Stimulated activated CD4-positive, alpha-beta T cell treated with anti-CD3 and anti-CD28 coated beads, Interleukin-1b, Interleukin-23, amount 100 ng/mL, for 24 hours (primary cell): ENCODE measurements around the gene RAP1GAP.

ENCODE experiments used
- DNase-seq, 4 experiments: peaks; one replicate each; pipeline ENCODE4 v3.0.0-alpha.2; 2020; ENCODE audit warnings: low read depth in 4 of 4, low spot score in 1 of 4

RAP1GAP gene

GRCh38 chr1:21669258-21670058 is at the start of gene RAP1GAP:
TSS of gene RAP1GAP (minus strand) at chr1:21669357. CDS start at chr1:21620032, 49,325 bp downstream.
- no peak for DNase-seq

GRCh38 chr1:21716169-21716568 is 47.0 kb upstream of the RAP1GAP start:
- DNase-seq, result no peak

- DNase-seq, result no peak
Observed at GRCh38 chr1:21707891-21708290, 38.7 kb upstream of the RAP1GAP start.

GRCh38 chr1:21707086-21707840 is 38.1 kb upstream of the RAP1GAP start:
- no peak for DNase-seq

DNA sequence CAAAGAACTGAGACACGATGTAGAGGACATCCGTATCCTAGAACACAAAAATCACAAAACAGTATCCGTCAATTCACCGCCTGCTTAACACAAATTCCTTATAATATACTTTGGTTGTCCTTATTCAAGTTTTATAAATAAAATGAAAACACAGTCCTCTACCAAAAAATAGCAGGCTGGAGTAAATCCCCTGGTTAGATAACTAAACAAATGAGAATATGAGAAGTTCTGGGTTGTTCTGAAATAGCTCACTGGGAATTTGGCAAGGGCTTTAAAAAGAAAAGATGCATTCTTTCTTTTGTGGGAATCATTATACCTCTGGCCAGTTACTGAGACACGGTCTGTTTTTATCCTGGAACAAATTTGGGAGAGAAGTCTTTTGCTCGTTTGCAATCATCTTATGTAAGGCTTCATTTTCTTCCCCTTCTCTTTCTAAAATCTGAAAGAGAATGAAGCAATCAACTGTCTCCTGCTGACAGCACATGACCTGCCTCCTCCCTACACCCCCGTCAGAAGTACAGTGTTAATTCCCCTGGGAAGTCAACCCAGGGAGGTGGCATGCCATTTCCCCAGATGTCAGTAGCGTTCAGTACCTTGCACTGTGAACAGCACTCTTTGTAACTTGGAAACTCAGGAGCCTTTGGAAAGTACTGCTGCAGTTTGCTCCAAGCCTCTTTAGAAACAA is 37.1 kb upstream of the RAP1GAP start:
- DNase-seq, result no peak

DNA sequence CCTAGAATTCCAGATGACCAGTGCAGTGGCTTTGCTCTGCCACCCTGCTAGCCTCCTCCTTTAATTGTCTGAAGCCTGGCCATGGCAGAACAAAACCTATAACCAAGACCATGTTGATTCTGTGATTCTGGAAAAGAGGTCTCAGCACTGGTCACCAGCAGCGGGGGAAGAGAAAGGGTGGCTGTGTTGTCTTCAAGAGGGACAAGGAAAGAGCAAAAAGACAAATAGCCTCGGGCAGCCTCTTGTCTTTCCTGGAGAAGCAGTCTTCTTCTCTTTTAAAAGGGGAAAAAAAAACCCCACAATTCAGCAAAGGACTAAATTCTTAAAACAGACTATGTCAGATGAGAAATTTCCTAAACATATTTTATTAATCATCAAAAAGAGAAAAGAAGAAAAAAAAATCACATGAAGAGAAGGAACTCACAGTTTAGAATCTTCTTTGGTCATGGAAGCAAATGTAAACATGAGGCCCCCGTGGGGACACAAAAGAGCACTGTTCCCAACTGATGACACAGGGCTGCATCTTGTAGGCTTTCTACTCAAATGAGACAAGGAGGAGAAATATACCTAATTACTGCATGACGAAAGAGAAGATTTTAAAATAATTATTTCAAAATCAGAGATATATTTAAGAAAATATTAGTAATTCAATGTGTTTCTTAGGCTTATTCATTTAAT is 36.3 kb upstream of the RAP1GAP start:
- no peak for DNase-seq

DNA sequence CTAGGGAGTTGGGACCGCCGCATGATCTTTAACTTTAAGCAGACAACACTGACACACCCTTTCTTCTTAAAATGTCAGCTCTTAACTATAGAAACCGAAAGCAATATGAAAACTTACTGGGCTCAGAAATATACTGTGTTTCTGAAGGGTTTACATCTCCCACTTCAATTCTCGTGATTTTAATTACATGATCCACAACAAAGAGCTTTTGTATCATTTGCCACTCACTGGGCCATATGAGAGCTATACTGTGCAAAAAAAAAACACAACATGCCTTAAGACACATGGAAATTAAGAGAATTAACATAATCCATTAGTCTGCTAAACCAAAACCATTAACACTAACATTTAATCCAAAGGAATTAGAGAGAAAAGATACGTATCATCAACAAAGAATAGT is 35.0 kb upstream of the RAP1GAP start:
- no peak for DNase-seq

DNA sequence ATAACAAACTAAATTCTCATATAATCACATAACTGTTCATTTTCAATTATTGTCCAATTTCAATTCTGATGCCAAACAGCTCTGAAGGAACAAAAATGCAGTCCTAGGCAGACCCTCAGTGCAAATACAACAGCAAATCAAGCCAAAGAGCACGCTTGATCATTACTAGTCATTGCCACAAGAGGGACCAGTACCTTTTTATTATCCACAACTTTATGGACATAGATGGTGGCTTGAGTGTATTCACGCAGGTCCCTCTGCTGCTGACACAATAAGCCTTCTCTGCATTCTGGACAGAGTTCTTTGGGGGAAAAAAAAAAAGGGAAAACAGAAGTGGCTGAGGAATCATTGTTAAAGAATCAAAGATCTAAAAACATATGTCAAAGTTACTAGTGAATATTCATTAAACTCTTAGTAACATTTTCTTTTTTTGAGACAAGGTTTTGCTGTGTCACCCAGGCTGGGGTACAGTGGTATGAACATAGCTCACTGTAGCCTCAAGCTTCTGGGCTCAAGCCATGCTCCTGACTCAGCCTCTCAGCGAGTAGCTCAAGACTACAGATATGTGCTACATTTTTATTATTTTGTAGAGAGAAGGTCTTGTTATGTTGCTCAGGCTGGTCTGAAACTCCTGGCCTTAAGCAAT is 34.3 kb upstream of the RAP1GAP start:
- no peak for DNase-seq

DNA sequence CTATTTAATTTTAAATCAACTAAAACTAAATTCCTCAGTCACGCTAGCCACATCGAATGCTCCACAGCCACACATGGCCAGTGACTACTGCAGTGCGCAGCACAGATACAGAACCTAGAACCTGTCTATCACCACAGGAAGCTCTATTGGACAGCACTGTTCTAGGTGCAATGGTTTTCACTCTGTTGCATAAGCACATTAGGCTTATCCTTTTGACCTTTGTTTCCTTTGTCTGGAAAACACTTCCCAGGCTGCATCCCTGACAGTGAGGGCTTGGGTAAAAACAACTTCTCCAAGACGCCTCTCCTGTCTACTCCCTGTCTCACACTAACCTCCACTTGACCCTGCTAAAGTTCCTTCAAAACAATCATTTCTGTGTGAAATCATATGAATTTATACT is 33.6 kb upstream of the RAP1GAP start:
- DNase-seq, result no peak

DNA sequence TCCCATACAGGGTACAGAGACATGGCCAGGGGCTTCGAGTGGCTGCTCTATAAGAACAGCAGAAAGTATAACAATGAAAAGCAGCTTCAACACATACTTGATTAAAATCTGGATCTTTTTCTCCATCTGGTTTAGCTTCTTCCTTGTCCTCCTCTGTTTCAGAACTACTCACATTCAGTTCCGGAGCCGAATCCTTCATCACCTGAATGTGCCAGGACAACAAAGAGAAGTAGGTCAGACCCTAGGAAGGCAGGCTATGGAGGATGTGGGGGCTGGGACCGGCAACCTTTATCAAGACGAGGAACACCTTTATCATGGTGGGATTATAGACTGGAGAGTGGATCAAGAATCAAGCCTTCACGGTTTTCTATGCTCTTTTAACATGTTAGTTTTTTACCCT is 32.2 kb upstream of the RAP1GAP start:
- DNase-seq, result no peak

DNA sequence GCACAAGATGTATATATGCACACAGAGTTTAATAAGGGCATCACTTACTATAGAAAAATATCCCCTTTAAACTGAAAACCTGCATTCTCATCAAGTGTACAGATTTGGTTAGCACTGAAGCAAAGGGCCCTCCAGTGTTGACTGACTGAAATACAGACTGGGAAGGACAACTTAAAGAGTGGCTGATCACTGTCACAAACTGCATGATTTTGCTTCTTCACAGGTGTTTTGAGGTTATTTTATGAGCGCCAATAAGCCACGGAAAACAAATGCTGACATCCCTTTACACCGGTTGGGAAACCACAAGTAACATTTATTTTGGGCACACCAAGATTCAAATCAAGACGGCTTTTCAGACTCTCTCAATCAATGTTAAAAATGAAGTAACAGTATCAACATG is 30.9 kb upstream of the RAP1GAP start:
- no peak for DNase-seq

GRCh38 chr1:21696931-21697330 is 27.8 kb upstream of the RAP1GAP start:
- no peak for DNase-seq

DNA sequence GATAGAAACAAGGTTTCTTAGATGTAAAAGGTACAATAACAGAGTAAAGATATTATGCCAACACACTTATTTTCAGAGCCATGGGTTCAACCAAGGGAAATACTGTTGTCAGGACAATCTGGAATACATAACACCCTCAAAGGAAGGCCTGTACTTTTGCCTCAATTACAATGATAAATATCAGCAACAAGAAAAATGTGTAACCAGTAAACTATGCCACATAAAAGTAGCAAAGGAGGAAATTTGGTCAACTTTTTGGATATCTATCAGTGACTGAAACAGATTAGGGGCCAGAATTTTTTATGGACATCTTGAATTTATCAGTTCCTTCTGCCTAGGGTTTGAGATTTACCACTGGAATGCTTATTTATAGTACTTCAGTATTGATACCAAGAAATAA is 24.6 kb upstream of the RAP1GAP start:
- no peak for DNase-seq

GRCh38 chr1:21691739-21692138 is 22.6 kb upstream of the RAP1GAP start:
- no peak for DNase-seq

DNA sequence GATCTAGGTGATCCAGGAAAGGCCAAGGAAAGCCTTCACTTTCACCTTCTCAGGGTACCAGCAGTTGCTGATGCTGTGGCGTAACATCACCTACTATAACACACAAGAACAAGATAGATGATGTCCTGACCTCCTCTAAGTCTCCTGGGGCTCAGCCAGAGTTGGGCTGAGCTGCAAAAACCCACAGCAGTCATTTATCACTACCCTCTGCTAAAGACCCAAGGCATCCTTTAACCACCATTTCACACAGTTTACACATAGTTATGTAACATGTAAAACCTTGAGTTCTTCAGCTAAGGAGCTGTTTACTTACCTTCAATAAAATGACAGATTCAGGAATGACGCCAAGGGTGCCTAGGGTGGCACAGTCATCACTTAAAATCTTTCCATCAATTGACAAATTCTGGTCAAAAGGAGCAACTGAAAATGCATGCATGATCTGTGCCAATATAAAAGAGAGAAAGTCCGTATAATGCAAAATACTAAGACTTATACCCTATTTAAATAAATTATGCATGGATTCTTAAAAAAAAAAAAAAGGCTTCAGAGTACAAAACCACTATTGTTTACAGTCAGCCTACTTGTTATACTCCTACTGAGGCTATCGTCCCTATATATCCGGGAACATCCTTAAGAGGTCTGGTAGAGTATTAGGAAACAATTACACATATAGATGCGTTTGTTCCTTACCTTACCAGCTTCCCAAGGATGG is 20.7 kb upstream of the RAP1GAP start:
- DNase-seq, result no peak

DNA sequence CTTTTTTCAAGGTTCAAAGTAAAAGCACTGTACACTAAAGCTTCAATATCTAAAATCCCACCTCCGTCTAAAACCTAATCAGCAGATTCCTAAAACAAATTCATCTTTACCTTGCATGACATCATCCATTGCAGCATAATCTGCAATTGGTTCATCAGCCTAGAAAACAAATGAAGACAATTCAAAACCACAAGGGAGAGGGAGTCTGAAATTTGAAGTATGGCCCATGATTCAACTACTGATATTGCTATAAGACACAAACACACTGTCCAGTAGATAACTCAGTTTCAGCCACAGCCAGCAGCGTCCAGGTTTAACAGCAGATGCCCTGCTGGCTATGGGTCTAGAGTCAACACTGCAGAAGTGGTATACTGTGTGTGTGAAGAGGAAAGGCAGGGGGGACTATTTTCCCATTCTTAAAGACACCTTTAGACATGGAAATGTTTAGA is 17.9 kb upstream of the RAP1GAP start:
- no peak for DNase-seq

- DNase-seq, result no peak
Observed at GRCh38 chr1:21685946-21686678, 17.0 kb upstream of the RAP1GAP start.

DNA sequence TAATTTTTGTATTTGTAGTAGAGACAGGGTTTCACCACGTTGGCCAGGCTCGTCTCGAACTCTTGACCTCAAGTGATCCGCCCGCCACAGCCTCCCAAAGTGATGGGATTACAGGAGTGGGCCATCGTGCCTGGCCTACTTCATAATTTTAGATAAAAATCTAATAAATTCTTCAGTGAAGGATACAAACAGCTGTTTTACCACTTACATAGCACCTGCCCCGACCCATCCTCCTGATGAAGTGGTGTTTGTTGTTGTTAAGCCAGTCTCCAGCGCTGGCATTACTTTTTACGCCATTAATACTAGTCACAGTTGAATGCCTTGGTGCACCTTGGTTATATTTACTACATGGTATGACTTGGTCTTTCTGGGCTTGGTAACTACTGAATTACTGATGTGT is 12.3 kb upstream of the RAP1GAP start:
- DNase-seq, result no peak

DNA sequence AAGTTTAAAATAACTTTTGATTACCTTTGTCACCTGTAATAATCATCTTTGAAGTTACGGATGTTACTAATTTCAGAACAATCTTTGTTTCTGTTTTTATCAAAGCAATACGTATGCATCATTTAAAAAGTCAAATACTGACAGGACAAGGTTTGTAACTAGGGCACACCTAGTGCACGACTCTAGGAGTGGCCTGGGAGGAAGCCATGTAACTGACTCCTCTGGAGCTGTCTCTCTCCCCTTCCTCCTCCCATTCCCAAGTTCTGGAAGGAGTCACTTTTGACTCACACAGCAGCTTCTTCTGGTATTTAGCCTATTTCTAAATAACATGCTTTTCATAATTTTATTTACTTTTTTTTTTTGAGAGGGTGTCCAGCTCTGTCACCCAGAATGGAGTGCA is 11.8 kb upstream of the RAP1GAP start:
- no peak for DNase-seq

DNA sequence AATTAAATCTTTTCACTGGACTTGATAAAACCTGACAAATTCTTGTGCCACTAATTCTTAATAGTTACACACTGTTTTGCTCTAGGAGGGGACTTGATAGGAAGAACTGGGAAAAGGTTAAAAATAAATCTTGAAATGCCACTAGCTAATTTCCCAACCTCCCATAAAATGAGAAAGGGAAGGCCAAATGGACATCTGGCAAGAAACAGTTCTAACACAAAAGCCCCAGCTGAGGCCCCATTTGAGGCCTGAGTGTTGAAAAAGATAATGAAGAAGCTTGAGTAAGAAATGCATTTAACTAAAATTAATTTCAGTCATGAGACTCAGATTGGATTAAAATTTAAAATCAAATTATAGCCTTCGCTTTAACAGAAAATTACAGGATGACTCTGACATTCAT is 11.2 kb upstream of the RAP1GAP start:
- no peak for DNase-seq
